ENCODE data around the gene LCP2. TPM values are rescaled to one million over a fixed set of nuclear protein-coding genes. Genes with fewer than 3 reads are reported as not detected.

The LCP2 gene
- total RNA-seq, 1 experiment from 2014 or later, result 0.36 TPM

DNA sequence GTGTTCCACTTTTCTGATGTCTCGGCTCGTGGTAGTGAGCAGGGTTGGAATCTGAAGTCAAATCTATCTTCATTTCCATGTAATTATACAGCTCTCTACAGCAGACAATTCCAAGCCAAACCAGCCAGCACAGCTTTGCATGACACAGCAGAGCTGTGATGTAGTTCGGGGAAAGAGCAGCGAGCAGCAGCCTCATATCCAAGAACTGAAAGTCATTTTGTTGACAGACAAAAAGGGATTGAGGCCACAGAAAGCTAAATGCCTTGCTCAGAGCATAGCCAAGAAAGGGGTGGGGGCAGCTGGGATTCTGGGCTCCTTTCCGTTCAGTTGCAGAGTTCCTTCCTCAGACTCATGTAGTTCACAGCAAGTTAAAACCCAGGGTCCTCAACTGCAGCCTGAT lies 32.1 kb downstream of the LCP2 start:
- in situ Hi-C loops (cut with HindIII; ENCODE audit: low pct_unique_long_range_greater_than_20kb, low sequenced_read_pairs), result no loop called here
- CTCF ChIA-PET, result interaction anchor here (0.6 to 1.7 kb wide), 2 partner anchors 40 to 166 kb away, joined by 4 to 14 read pairs; no protein-coding TSS in a partner anchor

DNA sequence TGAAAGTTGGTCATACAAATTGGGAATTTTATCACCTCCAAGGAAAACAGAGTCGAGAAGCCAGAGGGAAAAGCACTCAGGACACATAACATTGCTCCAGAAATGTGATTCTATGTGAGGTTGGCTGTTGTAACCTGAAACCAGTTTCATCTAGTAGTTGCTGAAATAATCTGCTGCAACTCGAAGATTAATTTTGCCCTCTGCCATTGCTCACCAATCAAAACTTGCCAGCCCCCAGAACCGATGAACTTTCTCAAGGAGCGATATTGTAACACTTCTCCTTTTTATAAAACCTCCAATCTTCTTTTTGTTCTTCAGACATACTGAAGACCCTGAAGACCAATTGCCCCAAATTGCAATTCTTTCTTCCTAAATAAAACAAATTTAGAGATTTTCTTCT lies 33.7 kb downstream of the LCP2 start:
- H3K27me3 ChIP-seq (ENCODE audit: control insufficient read depth, insufficient read depth, low read length), result peaks cover 22% of the 10 kb centered on the region
- peaks cover 6% of the 10 kb centered on the region; the same call in 1 of the 2 replicates for H3K4me1 ChIP-seq (ENCODE audit: control insufficient read depth, insufficient read depth, low read length)
- no TSS peak for BruUV-seq (replicated peaks)
- H3K36me3 ChIP-seq (ENCODE audit: control insufficient read depth, insufficient read depth, low read length), result no peaks in the 10 kb centered on the region
- no peak for TF ChIP-seq POLR2AphosphoS5 (IDR thresholded peaks at IDR 0.05; ENCODE audit: low read depth, low read length)
- TF ChIP-seq SIN3A (IDR thresholded peaks at IDR 0.05; ENCODE audit: borderline replicate concordance, insufficient read depth, low read depth, low read length), result no peak
- TF ChIP-seq, protein P1, sequence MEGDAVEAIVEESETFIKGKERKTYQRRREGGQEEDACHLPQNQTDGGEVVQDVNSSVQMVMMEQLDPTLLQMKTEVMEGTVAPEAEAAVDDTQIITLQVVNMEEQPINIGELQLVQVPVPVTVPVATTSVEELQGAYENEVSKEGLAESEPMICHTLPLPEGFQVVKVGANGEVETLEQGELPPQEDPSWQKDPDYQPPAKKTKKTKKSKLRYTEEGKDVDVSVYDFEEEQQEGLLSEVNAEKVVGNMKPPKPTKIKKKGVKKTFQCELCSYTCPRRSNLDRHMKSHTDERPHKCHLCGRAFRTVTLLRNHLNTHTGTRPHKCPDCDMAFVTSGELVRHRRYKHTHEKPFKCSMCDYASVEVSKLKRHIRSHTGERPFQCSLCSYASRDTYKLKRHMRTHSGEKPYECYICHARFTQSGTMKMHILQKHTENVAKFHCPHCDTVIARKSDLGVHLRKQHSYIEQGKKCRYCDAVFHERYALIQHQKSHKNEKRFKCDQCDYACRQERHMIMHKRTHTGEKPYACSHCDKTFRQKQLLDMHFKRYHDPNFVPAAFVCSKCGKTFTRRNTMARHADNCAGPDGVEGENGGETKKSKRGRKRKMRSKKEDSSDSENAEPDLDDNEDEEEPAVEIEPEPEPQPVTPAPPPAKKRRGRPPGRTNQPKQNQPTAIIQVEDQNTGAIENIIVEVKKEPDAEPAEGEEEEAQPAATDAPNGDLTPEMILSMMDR (IDR thresholded peaks at IDR 0.05), result no peak
- TF ChIP-seq, protein P2, sequence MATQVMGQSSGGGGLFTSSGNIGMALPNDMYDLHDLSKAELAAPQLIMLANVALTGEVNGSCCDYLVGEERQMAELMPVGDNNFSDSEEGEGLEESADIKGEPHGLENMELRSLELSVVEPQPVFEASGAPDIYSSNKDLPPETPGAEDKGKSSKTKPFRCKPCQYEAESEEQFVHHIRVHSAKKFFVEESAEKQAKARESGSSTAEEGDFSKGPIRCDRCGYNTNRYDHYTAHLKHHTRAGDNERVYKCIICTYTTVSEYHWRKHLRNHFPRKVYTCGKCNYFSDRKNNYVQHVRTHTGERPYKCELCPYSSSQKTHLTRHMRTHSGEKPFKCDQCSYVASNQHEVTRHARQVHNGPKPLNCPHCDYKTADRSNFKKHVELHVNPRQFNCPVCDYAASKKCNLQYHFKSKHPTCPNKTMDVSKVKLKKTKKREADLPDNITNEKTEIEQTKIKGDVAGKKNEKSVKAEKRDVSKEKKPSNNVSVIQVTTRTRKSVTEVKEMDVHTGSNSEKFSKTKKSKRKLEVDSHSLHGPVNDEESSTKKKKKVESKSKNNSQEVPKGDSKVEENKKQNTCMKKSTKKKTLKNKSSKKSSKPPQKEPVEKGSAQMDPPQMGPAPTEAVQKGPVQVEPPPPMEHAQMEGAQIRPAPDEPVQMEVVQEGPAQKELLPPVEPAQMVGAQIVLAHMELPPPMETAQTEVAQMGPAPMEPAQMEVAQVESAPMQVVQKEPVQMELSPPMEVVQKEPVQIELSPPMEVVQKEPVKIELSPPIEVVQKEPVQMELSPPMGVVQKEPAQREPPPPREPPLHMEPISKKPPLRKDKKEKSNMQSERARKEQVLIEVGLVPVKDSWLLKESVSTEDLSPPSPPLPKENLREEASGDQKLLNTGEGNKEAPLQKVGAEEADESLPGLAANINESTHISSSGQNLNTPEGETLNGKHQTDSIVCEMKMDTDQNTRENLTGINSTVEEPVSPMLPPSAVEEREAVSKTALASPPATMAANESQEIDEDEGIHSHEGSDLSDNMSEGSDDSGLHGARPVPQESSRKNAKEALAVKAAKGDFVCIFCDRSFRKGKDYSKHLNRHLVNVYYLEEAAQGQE (IDR thresholded peaks at IDR 0.05; ENCODE audit: insufficient read depth in 1 of 2, low read depth in 2 of 2, low read length in 1 of 2), result no peak
- no peak for TF ChIP-seq TCF7L2 (IDR thresholded peaks at IDR 0.05; ENCODE audit: low read depth, low read length)
- H3K4me3 ChIP-seq (ENCODE audit: low read depth in 2 of 2, low read length in 2 of 2), result no peak overlapping the region
- intact Hi-C loops (cut with micrococcal nuclease; ENCODE audit: unreplicated experiment) (no loop called here), in situ Hi-C loops (cut with HindIII; ENCODE audit: low pct_unique_long_range_greater_than_20kb, low sequenced_read_pairs) (no loop called here)
- H3K27ac ChIP-seq (ENCODE audit: low read length), result no peak overlapping the region
- H3K9me3 ChIP-seq (ENCODE audit: control insufficient read depth, insufficient read depth, low read depth, low read length), result no peaks in the 10 kb centered on the region
- ChIA-PET CTCF (no interaction called here), POLR2A (no interaction called here)
- ATAC-seq (no peak), DNase-seq (ENCODE audit: low read depth, low spot score) (no peak)

More for the DNA sequence above, 32.1 kb downstream of the LCP2 start:
- H3K4me3 ChIP-seq (ENCODE audit: low read depth in 2 of 2, low read length in 2 of 2), result no peak overlapping the region
- peaks cover 6% of the 10 kb centered on the region; the same call in 1 of the 2 replicates for H3K4me1 ChIP-seq (ENCODE audit: control insufficient read depth, insufficient read depth, low read length)
- peaks cover 22% of the 10 kb centered on the region for H3K27me3 ChIP-seq (ENCODE audit: control insufficient read depth, insufficient read depth, low read length)
- DNase-seq (ENCODE audit: low read depth, low spot score) (no peak), ATAC-seq (no peak)
- H3K27ac ChIP-seq (ENCODE audit: low read length), result no peak overlapping the region
- intact Hi-C loops (cut with micrococcal nuclease; ENCODE audit: unreplicated experiment), result loop anchor here (5.0 kb wide), 1 partner anchor 357 kb away; no protein-coding TSS in a partner anchor
- no peaks in the 10 kb centered on the region for H3K36me3 ChIP-seq (ENCODE audit: control insufficient read depth, insufficient read depth, low read length)
- no TSS peak for BruUV-seq (replicated peaks)
- POLR2A ChIA-PET, result no interaction called here
- H3K9me3 ChIP-seq (ENCODE audit: control insufficient read depth, insufficient read depth, low read depth, low read length), result no peaks in the 10 kb centered on the region
- TF ChIP-seq, protein P2 (IDR thresholded peaks at IDR 0.05; ENCODE audit: insufficient read depth in 1 of 2, low read depth in 2 of 2, low read length in 1 of 2), result no peak

Data from Panc1 (cell line).